ENCODE results near the gene DOCK1. TPM values are rescaled to one million over a fixed set of nuclear protein-coding genes. Genes with fewer than 3 reads are reported as not detected.

The DOCK1 gene
- total RNA-seq, 2 donors from 2014 or later: 52.9 to 76.7 TPM

DNA sequence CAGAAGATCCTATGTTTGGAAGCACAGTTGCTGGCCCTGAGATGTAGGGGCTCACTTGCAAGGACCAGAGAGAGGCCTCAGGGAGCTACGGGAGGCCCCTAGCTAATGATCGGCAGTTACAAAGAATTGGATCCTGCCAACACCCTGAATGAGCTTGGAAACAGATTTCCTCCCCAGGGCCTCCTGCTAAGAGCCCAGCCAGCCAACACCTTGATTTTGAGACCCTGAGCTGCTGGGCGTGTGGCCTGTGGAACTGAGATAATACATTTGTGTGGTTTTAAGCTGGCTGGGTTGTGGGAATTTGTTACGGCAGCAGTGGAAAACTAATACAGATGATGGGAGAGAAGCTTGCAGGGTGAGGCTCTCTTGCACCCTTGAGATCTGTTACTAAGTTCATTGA is 3.9 kb downstream of the DOCK1 start:
- Histone ChIP-seq H3K4me3 (no peak overlapping the region), H3K27ac (no peak overlapping the region), H3K9me3 (no peaks in the 10 kb centered on the region), H3K4me1 (ENCODE audit: control insufficient read depth in 1 of 2, low read depth in 2 of 2) (peaks cover 6 to 17% of the 10 kb centered on the region in 2 donors), H3K36me3 (no peaks in the 10 kb centered on the region), H3K27me3 (replicated peaks; ENCODE audit: insufficient read depth) (no peaks in the 10 kb centered on the region)
- ATAC-seq (ENCODE audit: insufficient number of reproducible peaks, low FRiP score, low read depth) (no peak), DNase-seq (ENCODE audit: low spot score) (no peak)
- TF ChIP-seq CTCF (IDR thresholded peaks at IDR 0.05): no peak

- H3K27me3 ChIP-seq (replicated peaks; ENCODE audit: insufficient read depth): no peaks in the 10 kb centered on the region
- no peaks in the 10 kb centered on the region for H3K9me3 ChIP-seq
- no peak overlapping the region for H3K27ac ChIP-seq
- no peaks in the 10 kb centered on the region for H3K36me3 ChIP-seq
- no peak overlapping the region for H3K4me3 ChIP-seq
- TF ChIP-seq CTCF (IDR thresholded peaks at IDR 0.05): no peak
- ATAC-seq (ENCODE audit: insufficient number of reproducible peaks, low FRiP score, low read depth) (no peak), DNase-seq (ENCODE audit: low spot score) (no peak)
- H3K4me1 ChIP-seq (ENCODE audit: control insufficient read depth in 1 of 2, low read depth in 2 of 2): peaks cover 0 to 8% of the 10 kb centered on the region in 2 donors
Measured at GRCh38 chr10:126910196-126910595, 5.0 kb downstream of the DOCK1 start.

- Histone ChIP-seq H3K4me1 (ENCODE audit: control insufficient read depth in 1 of 2, low read depth in 2 of 2) (peaks cover 0 to 8% of the 10 kb centered on the region in 2 donors), H3K4me3 (no peak overlapping the region), H3K9me3 (no peaks in the 10 kb centered on the region), H3K27me3 (replicated peaks; ENCODE audit: insufficient read depth) (no peaks in the 10 kb centered on the region), H3K27ac (no peak overlapping the region), H3K36me3 (no peaks in the 10 kb centered on the region)
- no peak for TF ChIP-seq CTCF (IDR thresholded peaks at IDR 0.05)
- DNase-seq (ENCODE audit: low spot score) (no peak), ATAC-seq (ENCODE audit: insufficient number of reproducible peaks, low FRiP score, low read depth) (no peak)
Measured at GRCh38 chr10:126910798-126911197, 5.6 kb downstream of the DOCK1 start.

GRCh38 chr10:126911301-126911700 is 6.1 kb downstream of the DOCK1 start:
- ATAC-seq (ENCODE audit: insufficient number of reproducible peaks, low FRiP score, low read depth) (no peak), DNase-seq (ENCODE audit: low spot score) (no peak)
- Histone ChIP-seq H3K27me3 (replicated peaks; ENCODE audit: insufficient read depth) (no peaks in the 10 kb centered on the region), H3K36me3 (no peaks in the 10 kb centered on the region), H3K9me3 (no peaks in the 10 kb centered on the region), H3K4me1 (ENCODE audit: control insufficient read depth in 1 of 2, low read depth in 2 of 2) (peaks cover 0 to 8% of the 10 kb centered on the region in 2 donors), H3K27ac (no peak overlapping the region), H3K4me3 (no peak overlapping the region)
- TF ChIP-seq CTCF (IDR thresholded peaks at IDR 0.05): no peak

DNA sequence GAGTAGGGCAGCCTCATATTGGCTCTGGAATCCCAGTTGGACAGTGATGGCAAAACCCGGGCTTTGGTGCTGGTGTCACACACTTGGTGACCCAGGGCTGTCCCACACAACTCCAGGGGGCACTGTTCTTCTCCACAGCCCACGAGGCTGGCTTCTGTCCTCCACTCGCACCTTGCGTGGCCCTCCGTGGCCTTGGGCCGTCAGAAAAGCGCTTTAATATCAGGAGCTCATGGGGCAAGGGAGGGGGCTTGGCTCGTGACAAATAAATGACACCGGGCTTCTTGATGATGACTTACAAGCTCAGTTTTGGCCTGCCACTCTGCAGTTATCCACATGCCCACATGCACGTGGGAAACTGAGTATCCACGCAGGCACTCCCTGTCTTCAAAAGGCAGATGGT is 8.1 kb downstream of the DOCK1 start:
- no peak for TF ChIP-seq CTCF (IDR thresholded peaks at IDR 0.05)
- DNase-seq (ENCODE audit: low spot score) (no peak), ATAC-seq (ENCODE audit: insufficient number of reproducible peaks, low FRiP score, low read depth) (no peak)
- Histone ChIP-seq H3K27me3 (replicated peaks; ENCODE audit: insufficient read depth) (no peaks in the 10 kb centered on the region), H3K4me1 (ENCODE audit: control insufficient read depth in 1 of 2, low read depth in 2 of 2) (no peaks in the 10 kb centered on the region), H3K36me3 (no peaks in the 10 kb centered on the region), H3K4me3 (no peak overlapping the region), H3K27ac (no peak overlapping the region), H3K9me3 (no peaks in the 10 kb centered on the region)
